Esophagus squamous epithelium (tissue), 4 donors: Measurements from ENCODE around the gene CES5A.

ENCODE experiments used
- POLR2A ChIP-seq, 4 donors: fragments of 450-650 bp; IDR thresholded peaks; one replicate each; pipeline ENCODE4 v1.6.1; 2017; ENCODE audit warnings: antibody characterized with exemption in 4 of 4, mild to moderate bottlenecking in 4 of 4, moderate library complexity in 3 of 4
- TF ChIP-seq, protein P1 (sequence below), 6 experiments: fragments of 450-650 bp in 4 of 6; fragments of 200-600 bp in 2 of 6; sonication (generic) in 2 of 6; IDR thresholded peaks; one replicate each; pipeline ENCODE4 v1.5.1; 2016 to 2019; ENCODE audit warnings: antibody characterized with exemption in 6 of 6, mild to moderate bottlenecking in 4 of 6, moderate library complexity in 4 of 6

- no peak for TF ChIP-seq POLR2A (IDR thresholded peaks at IDR 0.05)
- TF ChIP-seq, protein P1, sequence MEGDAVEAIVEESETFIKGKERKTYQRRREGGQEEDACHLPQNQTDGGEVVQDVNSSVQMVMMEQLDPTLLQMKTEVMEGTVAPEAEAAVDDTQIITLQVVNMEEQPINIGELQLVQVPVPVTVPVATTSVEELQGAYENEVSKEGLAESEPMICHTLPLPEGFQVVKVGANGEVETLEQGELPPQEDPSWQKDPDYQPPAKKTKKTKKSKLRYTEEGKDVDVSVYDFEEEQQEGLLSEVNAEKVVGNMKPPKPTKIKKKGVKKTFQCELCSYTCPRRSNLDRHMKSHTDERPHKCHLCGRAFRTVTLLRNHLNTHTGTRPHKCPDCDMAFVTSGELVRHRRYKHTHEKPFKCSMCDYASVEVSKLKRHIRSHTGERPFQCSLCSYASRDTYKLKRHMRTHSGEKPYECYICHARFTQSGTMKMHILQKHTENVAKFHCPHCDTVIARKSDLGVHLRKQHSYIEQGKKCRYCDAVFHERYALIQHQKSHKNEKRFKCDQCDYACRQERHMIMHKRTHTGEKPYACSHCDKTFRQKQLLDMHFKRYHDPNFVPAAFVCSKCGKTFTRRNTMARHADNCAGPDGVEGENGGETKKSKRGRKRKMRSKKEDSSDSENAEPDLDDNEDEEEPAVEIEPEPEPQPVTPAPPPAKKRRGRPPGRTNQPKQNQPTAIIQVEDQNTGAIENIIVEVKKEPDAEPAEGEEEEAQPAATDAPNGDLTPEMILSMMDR (IDR thresholded peaks at IDR 0.05) = no peak
Measured at GRCh38 chr16:55809386-55809785, 65.8 kb downstream of the CES5A start.
